NCI-H1048 (cell line): ENCODE data around the gene KIAA1755.
"Not testable (repeated sequence)": the region's sequence is repeated elsewhere in the genome, so short reads cannot be mapped to it uniquely, and the experiment has no call there.

Source experiments
- DNase-seq: peaks from one replicate; lab custom pipeline; 2025; lab: John Stamatoyannopoulos, UW

Gene KIAA1755

DNA sequence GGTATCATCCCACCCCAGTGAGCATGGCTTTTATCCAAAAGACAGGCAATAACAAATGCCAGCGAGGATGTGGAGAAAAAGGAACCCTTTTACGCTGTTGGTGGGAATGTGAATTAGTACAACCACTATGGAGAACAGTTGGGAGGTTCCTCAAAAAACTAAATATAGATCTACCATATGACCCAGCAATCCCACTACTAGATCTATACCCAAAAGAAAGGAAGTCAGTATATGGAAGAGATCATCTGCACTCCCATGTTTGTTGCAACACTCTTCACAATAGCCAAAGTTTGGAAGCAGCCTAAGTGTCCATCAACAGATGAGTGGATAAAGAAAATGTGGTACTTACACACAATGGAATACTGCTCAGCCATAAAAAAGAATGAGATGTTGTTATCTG, 5.9 kb upstream of the KIAA1755 start:
- DNase-seq: no peak

DNA sequence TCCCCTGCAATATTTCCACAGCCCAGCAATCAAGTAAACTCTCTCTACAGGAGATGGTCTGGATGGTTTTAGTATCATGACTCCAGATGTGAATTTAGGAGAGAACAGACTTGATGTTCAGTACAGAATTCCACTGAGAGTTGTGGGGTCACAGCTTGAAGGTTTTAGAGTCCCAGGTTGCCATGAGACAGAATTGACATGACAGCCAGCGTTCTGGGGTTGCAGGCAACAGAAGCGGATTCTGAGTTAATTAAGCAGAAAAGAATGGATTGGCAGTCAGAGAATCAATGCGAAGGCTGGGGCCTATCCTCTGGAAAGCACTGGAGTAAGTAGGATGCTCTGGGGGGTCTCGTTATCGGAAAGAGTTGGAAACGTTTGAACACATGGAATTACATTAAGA, 2.4 kb upstream of the KIAA1755 start:
- DNase-seq: no peak

DNA sequence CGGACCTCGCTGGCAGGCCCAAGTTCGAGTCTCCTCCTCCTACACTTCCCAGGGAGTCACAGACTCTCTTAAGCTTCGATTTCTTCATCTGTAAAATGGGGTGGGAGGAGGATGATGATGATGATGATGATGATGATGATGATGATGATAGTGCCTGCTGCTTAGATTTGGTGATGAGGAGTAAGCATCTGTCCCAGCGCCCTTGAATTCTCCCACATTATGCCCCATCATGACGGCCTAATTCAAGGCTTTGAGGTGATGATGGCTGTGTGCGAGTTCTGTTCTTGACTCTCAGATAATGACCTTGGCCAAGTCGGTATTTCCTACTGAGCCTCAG, 487 bp upstream of the KIAA1755 start:
- DNase-seq: no peak

DNA sequence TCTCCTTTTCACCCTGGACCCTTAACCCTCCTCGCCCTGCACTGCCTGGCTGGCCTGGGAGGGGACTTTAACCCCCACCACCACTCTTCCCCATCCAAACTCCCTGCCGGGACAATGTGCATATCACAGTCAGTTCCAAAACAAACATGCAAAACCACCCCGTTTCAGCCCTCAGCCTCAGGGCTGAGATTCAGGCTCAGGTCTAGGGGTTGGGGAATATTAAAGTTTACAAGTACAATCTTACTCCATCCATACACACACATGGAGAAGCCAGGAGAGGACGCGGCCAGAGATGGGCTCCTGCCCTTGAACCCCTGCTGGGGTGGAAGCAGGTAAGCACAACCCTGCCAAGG, 534 bp downstream of the KIAA1755 start:
- DNase-seq: no peak

- DNase-seq: no peak
These were observed 1.9 kb downstream of the KIAA1755 start for GRCh38 chr20:38258545-38259215.

DNA sequence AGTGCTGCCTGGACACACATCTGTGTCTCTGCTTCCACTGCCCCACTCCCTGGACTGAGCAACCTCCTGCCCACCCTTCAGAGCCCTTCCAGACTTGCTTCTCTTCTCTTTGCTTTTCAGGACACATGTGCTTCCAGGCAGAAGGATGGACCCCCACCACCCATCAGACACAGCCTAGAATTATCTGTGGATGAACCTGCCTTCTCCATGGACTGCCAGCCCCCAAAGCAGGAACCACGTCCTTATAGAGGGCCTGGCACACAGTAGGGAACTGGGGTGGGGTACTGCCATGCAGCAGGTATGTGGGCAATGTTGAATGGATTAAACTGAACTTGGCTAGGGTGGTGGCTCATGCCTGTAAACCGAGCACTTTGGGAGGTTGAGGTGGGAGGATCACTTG, 3.6 kb downstream of the KIAA1755 start:
- DNase-seq: no peak

GRCh38 chr20:38256021-38256420, 4.5 kb downstream of the KIAA1755 start:
- DNase-seq: no peak

DNA sequence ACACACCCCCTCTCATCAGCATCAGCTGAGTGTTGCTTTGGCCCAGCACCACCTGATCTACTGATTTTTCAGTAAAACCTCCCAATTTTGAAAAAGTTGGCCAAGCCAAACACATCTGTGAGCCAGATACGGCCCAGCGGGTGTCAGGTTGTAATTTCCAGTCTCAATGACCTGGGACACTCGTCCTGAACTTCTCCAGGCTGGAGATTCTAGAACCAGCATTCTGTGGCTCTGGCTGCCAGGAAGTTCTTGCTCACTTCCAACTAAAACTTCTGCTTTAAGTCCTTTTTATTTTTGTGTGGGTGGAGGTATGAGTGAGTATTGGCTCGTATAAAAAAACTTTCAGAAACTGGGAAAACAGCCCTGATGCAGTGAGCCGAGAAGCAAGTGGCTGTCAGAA, 5.1 kb downstream of the KIAA1755 start:
- no peak for DNase-seq

DNA sequence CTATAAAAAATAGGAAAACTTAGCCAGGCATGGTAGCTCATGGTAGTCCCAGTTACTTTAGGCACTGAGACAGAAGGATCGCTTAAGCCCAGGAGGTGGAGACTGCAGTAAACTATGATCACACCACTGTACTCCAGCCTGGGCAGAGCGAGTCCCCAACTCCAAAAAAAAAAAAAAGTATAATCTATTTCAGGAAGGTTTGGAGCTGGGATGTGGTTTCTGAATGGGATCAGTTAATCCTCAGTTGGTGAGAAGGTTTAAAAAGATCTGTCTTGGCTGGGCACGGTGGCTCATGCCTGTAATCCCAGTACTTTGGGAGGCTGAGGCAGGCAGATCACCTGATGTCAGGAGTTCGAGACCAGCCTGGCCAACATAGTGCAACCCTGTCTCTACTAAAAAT, 5.9 kb downstream of the KIAA1755 start:
- DNase-seq: not testable (repeated sequence)

GRCh38 chr20:38253571-38253970, 7.0 kb downstream of the KIAA1755 start:
- DNase-seq: no peak

- DNase-seq: no peak
These were observed 7.9 kb downstream of the KIAA1755 start for GRCh38 chr20:38252292-38253288.

DNA sequence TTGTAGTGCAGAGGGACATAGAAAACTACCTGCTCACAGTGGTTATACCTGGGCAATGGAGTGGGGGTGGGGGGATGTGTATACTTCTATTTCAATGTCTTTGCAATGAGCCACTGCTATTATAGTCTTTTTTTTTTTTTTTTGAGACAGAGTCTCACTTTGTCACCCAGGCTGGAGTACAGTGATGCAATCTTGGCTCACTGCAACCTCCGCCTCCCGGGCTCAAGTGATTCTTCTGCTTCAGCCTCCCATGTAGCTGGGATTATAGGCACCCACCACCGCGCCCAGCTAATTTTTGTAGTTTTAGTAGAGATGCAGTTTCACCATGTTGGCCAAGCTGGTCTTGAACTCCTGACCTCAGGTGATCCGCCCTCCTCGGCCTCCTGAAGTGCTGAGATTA, 9.1 kb downstream of the KIAA1755 start:
- not testable (repeated sequence) for DNase-seq

GRCh38 chr20:38250609-38251008, 9.9 kb downstream of the KIAA1755 start:
- no peak for DNase-seq

DNA sequence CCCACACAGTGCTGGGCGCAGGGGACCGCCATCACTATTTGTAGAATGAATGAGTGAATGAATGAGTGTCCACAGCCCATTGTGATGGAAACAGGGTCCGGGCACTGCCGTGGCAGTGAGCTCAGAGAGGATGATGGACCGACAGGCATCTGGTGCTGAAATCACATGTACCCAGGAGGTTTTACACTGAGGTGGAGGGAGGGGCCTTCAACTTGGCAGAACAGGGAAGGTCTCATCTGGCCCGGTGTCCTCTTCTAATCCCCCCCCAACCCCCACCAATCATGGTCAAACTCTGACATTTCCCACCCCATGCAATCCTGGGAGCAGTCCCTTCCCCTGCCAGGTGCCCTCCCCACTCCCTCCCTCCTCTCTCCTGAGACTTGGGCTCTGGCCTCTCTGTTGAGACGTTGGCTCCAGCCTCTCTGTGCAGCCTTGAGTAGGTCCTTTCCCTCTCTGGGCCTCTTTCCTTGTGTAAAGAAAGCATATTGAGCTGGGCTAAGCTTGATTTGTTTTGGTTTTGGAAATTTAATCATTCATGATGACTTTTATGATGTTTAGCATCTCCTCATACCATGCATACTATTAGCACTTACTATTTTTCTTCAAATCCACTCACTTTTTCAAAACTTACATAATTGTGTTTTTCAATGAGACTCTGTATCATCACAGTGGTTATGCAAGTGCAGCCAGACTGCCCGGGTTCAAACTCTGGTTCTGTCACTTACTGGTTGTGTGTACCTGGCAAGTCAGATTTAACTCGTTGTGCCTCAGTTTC, 10.8 kb downstream of the KIAA1755 start:
- no peak for DNase-seq

DNA sequence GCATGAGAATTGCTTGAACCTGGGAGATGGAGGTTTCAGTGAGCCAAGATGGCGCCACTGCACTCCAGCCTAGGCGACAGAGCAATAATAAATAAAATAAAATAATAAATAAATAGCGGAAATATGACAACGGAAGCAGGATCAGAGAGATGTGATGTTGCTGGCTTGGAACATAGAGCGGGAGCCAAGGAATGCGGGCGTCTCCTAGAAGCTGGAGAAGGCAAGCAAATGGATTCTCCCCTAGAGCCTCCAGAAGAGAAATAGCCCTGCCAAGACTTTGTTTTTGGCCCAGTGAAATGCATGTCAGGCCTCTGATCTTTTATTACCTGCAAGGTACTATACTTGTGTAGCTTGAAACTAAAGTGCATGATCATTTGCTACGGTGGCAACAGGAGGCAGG, 12.4 kb downstream of the KIAA1755 start:
- no peak for DNase-seq

DNA sequence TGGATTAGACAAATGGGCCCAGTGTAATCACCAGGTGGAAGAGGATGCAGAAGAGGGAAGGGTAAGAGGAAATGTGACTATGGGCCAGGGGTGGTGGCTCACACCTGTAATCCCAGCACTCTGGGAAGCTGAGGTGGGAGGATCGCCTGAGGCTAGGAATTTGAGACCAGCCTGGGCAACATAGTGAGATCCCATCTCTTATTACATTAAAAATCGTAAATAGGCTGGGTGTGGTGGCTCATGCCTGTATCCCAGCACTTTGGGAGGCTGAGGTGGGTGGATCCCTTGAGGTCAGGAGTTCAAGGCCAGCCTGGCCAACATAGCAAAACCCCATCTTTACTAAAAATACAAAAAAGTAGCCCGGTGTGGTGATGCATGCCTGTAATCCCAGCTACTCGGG, 12.8 kb downstream of the KIAA1755 start:
- DNase-seq: not testable (repeated sequence)

- no peak for DNase-seq
These were observed 13.4 kb downstream of the KIAA1755 start for GRCh38 chr20:38247166-38247509.

GRCh38 chr20:38246357-38247165, 14.0 kb downstream of the KIAA1755 start:
- no peak for DNase-seq

DNA sequence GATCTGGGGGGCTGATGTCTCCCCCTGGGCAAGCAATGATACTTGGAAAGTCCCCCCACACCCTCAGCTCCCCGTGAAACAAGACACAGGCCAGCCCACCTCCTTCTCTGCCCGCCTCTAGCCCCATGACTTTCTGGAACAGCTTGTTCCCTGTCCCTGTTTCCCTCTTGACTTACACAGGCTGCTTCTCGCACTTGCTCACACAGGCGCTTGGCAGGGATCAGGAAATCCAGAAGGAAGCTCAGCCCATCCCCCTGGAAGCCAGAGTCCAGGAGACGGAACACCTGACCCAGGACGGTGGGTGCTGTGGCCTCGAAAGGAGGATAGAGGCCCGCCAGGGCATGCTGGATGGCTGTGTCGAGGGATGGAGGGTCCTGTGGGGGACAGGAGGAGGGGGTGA, 14.8 kb downstream of the KIAA1755 start:
- no peak for DNase-seq

DNA sequence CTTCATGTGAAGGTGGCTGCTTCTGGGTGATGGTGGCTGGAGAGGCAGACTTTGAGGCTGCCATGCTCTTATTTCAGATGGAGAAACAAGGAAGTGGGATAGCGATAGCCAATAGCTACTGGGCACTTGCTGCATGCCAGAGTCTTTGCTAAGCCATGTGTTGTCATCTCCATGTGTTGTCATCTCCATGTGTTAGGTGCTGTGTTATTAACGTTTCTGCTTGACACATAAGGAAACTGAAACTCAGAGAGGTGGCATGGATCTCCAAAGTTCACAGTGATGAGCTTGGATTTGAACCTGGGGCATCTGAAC, 16.9 kb downstream of the KIAA1755 start:
- DNase-seq: no peak

DNA sequence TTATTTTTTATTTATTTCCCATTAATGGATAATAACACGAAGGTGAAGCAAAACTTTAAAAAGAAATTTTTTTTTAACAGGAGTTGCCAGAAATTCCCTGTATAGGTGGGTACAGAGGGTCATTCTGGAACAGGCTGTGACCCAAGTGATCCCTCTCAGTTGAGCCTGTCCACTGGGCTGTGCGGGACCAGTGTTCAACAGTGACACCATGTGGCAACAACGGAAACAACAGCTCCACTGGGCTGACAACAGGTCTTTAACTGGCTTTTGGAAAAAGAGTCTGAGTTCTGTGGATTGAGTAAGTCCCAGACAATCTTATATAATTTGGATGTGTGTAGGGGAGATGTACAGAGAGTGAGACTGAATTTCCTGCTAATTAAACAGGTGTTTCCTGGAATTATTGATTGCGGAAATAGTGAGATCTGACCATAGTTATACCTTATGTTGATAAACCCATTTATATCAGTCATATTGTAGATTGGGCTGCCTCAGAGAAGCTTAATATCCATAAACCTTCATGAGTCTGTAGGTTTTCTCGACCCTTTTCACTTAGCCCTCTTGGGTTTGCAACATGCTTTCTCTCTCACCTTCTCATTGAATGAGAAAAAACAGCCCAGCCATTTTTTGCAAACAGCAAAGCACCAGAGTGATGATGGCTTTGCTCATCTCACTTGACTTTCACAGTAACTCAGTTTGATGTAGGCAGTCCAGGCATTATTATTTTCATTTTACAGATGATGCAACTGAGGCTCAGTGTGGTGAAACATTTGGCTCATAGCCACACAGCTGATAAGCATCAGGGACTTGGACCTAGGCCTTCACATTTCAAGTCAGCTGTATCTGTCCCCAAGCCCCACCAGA, 17.5 kb downstream of the KIAA1755 start:
- no peak for DNase-seq
